Adrenal gland (tissue), 12 donors: ENCODE measurements around the gene CYP1B1. TPM values are rescaled to one million over a fixed set of nuclear protein-coding genes. Genes with fewer than 3 reads are reported as not detected.

Experiments
- DNase-seq, 7 donors: peaks; one replicate each; pipeline ENCODE4 v3.0.0-alpha.2; 2019 to 2020
- H3K27ac ChIP-seq, 5 donors: fragments of 200-600 bp; sonication (generic) in 4 of 5; 1 replicate in 3 of 5; 2 replicates in 2 of 5; pipeline versions ENCODE4 v1.5.1 to v1.8.0; 2016 to 2020; ENCODE audit warnings: mild to moderate bottlenecking in 1 of 5
- H3K27me3 ChIP-seq: fragments of 200-600 bp; 2 replicates; pipeline ENCODE4 v1.8.0; 2021
- H3K36me3 ChIP-seq, 2 donors: fragments of 200-600 bp; replicated peaks in 1 of 2; 1 replicate in 1 of 2; 2 replicates in 1 of 2; pipeline versions ENCODE4 v1.5.1 to v1.8.0; 2018 to 2022
- H3K4me1 ChIP-seq, 2 donors: fragments of 200-600 bp; replicated peaks in 1 of 2; 1 replicate in 1 of 2; 2 replicates in 1 of 2; pipeline versions ENCODE4 v1.5.1 to v1.8.0; 2018 to 2021
- H3K4me3 ChIP-seq, 4 donors: fragments of 200-600 bp; sonication (generic) in 3 of 4; one replicate each; pipeline ENCODE4 v1.5.1; 2016 to 2018
- H3K9me3 ChIP-seq, 3 donors: fragments of 200-600 bp; sonication (generic) in 1 of 3; replicated peaks in 1 of 3; 1 replicate in 2 of 3; 2 replicates in 1 of 3; pipeline versions ENCODE4 v1.5.1 to v1.8.0; 2016 to 2021
- POLR2A ChIP-seq, 2 donors: fragments of 450-650 bp; IDR thresholded peaks; one replicate each; pipeline ENCODE4 v1.6.1; 2017; ENCODE audit warnings: antibody characterized with exemption in 2 of 2, mild to moderate bottlenecking in 2 of 2, moderate library complexity in 1 of 2
- WGBS, 4 donors: extraction: QIAGEN DNeasy Blood & Tissue Kit in 2 of 4; methylation state at CpG; one replicate each; pipeline versions ENCODE4 v1.1.5 to v1.1.7; 2013 to 2017; 5-methylcytosine and 5-hydroxymethylcytosine counted together
- intact Hi-C, 2 donors: fragments of 100-400 bp; cut with DNase I; formaldehyde crosslinking; loops; one replicate each; pipeline versions ENCODE4 v1.14.1 to v1.15.0; 2022 to 2023
- polyA plus RNA-seq, 3 donors: library from polyadenylated mRNA; stranded (reverse); fragments of 200-250 nt in 2 of 3; fragments of 350-450 nt in 1 of 3; fragmentation: Illumina TruSeq in 1 of 3; extraction: RNeasy Lipid Tissue Mini Kit (QIAGEN cat#74804) in 1 of 3; gene quantifications; one replicate each; pipeline ENCODE4 v1.2.3, GENCODE V29; 2013 to 2014
- total RNA-seq, 9 donors: library from RNA; depleted of rRNA in 4 of 9; stranded (reverse); fragments of >200 nt in 4 of 9; fragments of 120-200 nt in 1 of 9; fragmentation: NEBNext Ultra II Directional in 1 of 9; extraction: Animal tissue kit (Norgen Biotek cat#: 25700) in 1 of 9; gene quantifications; one replicate each; pipeline versions ENCODE4 v1.1.0 to v1.2.4, GENCODE V29; 2013 to 2023
- TF ChIP-seq, protein P1 (sequence below), 6 experiments: fragments of 450-650 bp in 4 of 6; fragments of 200-600 bp in 2 of 6; sonication (generic) in 1 of 6; IDR thresholded peaks; 1 replicate in 5 of 6; 2 replicates in 1 of 6; pipeline versions ENCODE4 v1.5.1 to v1.8.0; 2016 to 2021; ENCODE audit warnings: antibody characterized with exemption in 6 of 6, mild to moderate bottlenecking in 2 of 6, moderate library complexity in 1 of 6
- donor health status: healthy with polysubstance abuse.
- donor health status: Bipolar disorder and iron deficiency.
- donor health status: DM: yes; HTN: yes; CAD: no.
- donor health status: DM: no; HTN: no; CAD: no.
- donor health status: DM: no; HTN: no; CAD: no.
- donor health status: DM: yes; HTN: yes; CAD: no.

CYP1B1 gene
- total and polyA plus RNA-seq, 12 donors = 2.5 to 118 (median 34.4) TPM

GRCh38 chr2:38057651-38058410, 18.1 kb downstream of the CYP1B1 start:
- DNase-seq = no peak
- Histone ChIP-seq H3K27me3 (no peaks in the 10 kb centered on the region), H3K4me3 (no peak overlapping the region), H3K27ac (no peak overlapping the region), H3K9me3 (no peaks in the 10 kb centered on the region), H3K36me3 (no peaks in the 10 kb centered on the region), H3K4me1 (no peaks in the 10 kb centered on the region)
- WGBS, 4 donors = 64 to 75% (median 74%) methylated on average over 3 of the region's 3 CpGs
- intact Hi-C loops = no loop called here
- TF ChIP-seq, protein P1, sequence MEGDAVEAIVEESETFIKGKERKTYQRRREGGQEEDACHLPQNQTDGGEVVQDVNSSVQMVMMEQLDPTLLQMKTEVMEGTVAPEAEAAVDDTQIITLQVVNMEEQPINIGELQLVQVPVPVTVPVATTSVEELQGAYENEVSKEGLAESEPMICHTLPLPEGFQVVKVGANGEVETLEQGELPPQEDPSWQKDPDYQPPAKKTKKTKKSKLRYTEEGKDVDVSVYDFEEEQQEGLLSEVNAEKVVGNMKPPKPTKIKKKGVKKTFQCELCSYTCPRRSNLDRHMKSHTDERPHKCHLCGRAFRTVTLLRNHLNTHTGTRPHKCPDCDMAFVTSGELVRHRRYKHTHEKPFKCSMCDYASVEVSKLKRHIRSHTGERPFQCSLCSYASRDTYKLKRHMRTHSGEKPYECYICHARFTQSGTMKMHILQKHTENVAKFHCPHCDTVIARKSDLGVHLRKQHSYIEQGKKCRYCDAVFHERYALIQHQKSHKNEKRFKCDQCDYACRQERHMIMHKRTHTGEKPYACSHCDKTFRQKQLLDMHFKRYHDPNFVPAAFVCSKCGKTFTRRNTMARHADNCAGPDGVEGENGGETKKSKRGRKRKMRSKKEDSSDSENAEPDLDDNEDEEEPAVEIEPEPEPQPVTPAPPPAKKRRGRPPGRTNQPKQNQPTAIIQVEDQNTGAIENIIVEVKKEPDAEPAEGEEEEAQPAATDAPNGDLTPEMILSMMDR (IDR thresholded peaks at IDR 0.05) = no peak

- Histone ChIP-seq H3K27ac (no peak overlapping the region), H3K36me3 (no peaks in the 10 kb centered on the region), H3K27me3 (no peaks in the 10 kb centered on the region), H3K4me1 (no peaks in the 10 kb centered on the region), H3K9me3 (no peaks in the 10 kb centered on the region), H3K4me3 (no peak overlapping the region)
- 61 to 77% (median 72%) methylated on average over 3 of the region's 3 CpGs for WGBS, 4 donors
- intact Hi-C loops = no loop called here
- TF ChIP-seq, protein P1 (IDR thresholded peaks at IDR 0.05) = no peak
- no peak for TF ChIP-seq POLR2A (IDR thresholded peaks at IDR 0.05)
- DNase-seq = no peak
Observed at GRCh38 chr2:38056216-38056615, 19.7 kb downstream of the CYP1B1 start.

DNA sequence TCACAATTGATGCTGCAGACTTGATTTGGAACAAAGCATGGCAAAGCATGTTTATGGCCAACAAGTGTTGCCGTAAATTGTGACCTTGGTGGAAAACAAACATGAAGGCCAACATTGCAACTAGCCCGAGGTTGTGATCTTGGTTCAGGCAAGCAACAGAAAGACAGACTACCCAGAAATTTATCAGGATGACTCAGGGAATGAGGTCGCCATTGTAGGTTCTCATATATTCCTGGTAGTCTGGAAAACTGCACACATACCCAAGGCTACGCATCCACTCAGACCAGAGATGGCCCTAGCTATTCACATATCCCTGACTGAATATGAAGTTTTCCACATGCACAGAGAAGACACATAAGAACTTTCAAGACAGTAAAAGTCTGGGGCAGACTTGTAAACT, 30.1 kb downstream of the CYP1B1 start:
- H3K4me1 ChIP-seq = peaks cover 0 to 7% of the 10 kb centered on the region in 2 donors
- no peak overlapping the region for H3K4me3 ChIP-seq
- no peaks in the 10 kb centered on the region for H3K27me3 ChIP-seq
- H3K36me3 ChIP-seq = no peaks in the 10 kb centered on the region
- peak in 1 of 7 donors; percentile 11 for DNase-seq
- no peaks in the 10 kb centered on the region for H3K9me3 ChIP-seq
- TF ChIP-seq POLR2A (IDR thresholded peaks at IDR 0.05) = no peak
- TF ChIP-seq, protein P1 (IDR thresholded peaks at IDR 0.05) = no peak
- intact Hi-C loops = no loop called here
- H3K27ac ChIP-seq = no peak overlapping the region
- WGBS, 4 donors = 44 to 65% (median 57%) methylated on average over 4 of the region's 4 CpGs

- TF ChIP-seq, protein P1 (IDR thresholded peaks at IDR 0.05) = no peak
- TF ChIP-seq POLR2A (IDR thresholded peaks at IDR 0.05) = no peak
- 76 to 85% (median 81%) methylated on average over 9 of the region's 9 CpGs for WGBS, 4 donors
- intact Hi-C loops = no loop called here
- no peak overlapping the region for H3K27ac ChIP-seq
- H3K9me3 ChIP-seq = no peaks in the 10 kb centered on the region
- no peaks in the 10 kb centered on the region for H3K36me3 ChIP-seq
- no peak for DNase-seq
- H3K4me1 ChIP-seq = no peaks in the 10 kb centered on the region
- no peaks in the 10 kb centered on the region for H3K27me3 ChIP-seq
- H3K4me3 ChIP-seq = no peak overlapping the region
Observed at GRCh38 chr2:38039121-38039910, 36.6 kb downstream of the CYP1B1 start.
